Measurements from ENCODE around the gene AMMECR1. TPM values are rescaled to one million over a fixed set of nuclear protein-coding genes. Genes with fewer than 3 reads are reported as not detected.

The AMMECR1 gene
- total RNA-seq, 2 experiments from 2014 or later = 7.8 to 7.9 TPM

DNA sequence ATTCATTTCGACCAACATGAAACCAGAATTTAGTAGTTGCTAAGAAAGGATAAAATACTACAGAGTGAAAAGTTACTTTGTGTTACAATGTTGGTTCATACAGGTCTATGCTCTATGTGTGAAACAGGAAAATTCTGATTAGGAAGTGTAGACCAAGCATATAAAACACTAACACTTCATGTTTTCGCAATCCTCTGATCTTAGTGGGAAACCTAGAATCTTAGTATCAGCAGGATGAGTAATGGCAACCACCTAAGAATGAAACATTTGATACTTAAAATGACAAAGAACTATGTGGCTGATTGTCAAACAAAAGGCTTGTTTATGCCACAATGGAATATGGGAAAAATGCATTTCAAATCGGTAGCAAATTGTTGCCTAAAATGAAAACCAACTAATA, 116.1 kb downstream of the AMMECR1 start:
- intact Hi-C loops (cut with DNase I, micrococcal nuclease) = no loop called here
- Mint-ChIP-seq H3K27ac (no peak overlapping the region), H3K4me1 (ENCODE audit: low read depth) (peaks cover 15% of the 10 kb centered on the region), H3K9me3 (no peaks in the 10 kb centered on the region), H3K36me3 (ENCODE audit: low read depth) (peaks cover 9% of the 10 kb centered on the region), H3K4me3 (no peak overlapping the region), H3K27me3 (no peaks in the 10 kb centered on the region)
- CTCF ChIA-PET = no interaction called here
- Histone ChIP-seq H3K27me3 (ENCODE audit: control insufficient read depth in 1 of 2, insufficient read depth in 2 of 2, low read length in 2 of 2) (no peaks in the 10 kb centered on the region), H3K4me3 (ENCODE audit: low read length) (no peak overlapping the region), H3K4me1 (ENCODE audit: insufficient read depth, low read length) (no peaks in the 10 kb centered on the region), H3K9me3 (ENCODE audit: control insufficient read depth in 1 of 2, insufficient read depth in 1 of 2, low read length in 2 of 2) (no peaks in the 10 kb centered on the region), H3K27ac (ENCODE audit: low read depth in 1 of 2, low read length in 2 of 2) (no peak overlapping the region), H3K36me3 (ENCODE audit: insufficient read depth, low read length) (peaks cover 22% of the 10 kb centered on the region)
- DNase-seq (no peak), ATAC-seq (ENCODE audit: poor library complexity) (no peak)
- POLR2A ChIA-PET = no interaction called here
- TF ChIP-seq, protein P1, sequence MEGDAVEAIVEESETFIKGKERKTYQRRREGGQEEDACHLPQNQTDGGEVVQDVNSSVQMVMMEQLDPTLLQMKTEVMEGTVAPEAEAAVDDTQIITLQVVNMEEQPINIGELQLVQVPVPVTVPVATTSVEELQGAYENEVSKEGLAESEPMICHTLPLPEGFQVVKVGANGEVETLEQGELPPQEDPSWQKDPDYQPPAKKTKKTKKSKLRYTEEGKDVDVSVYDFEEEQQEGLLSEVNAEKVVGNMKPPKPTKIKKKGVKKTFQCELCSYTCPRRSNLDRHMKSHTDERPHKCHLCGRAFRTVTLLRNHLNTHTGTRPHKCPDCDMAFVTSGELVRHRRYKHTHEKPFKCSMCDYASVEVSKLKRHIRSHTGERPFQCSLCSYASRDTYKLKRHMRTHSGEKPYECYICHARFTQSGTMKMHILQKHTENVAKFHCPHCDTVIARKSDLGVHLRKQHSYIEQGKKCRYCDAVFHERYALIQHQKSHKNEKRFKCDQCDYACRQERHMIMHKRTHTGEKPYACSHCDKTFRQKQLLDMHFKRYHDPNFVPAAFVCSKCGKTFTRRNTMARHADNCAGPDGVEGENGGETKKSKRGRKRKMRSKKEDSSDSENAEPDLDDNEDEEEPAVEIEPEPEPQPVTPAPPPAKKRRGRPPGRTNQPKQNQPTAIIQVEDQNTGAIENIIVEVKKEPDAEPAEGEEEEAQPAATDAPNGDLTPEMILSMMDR (IDR thresholded peaks at IDR 0.05) = no peak

DNA sequence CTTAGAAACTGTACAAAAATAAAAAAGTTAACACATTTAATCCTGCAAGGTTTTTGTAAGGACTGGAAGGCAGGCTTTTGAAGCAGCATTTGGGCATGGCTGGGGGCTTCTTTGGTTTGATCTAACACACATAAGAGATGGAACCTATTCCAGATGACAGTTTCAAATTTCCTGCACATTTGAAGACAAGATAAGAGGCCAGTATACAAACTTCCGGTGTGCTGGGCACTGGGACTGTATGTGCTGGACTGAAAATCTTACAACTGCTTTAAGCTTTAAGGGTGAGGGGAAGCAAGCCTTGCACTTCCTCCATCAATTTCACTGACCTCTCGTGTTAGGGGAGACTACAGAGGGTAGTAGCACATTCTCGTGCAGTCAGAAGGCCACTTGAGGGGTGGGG, 122.9 kb downstream of the AMMECR1 start:
- intact Hi-C loops (cut with DNase I, micrococcal nuclease) = loop anchor here in 1 of 2 experiments (5.0 kb wide), 1 partner anchor 42 kb away; no protein-coding TSS in a partner anchor
- ATAC-seq (ENCODE audit: poor library complexity) = no peak
- DNase-seq = no peak
- TF ChIP-seq, protein P1 (IDR thresholded peaks at IDR 0.05) = no peak
- Mint-ChIP-seq H3K9me3 (no peaks in the 10 kb centered on the region), H3K4me1 (ENCODE audit: low read depth) (no peaks in the 10 kb centered on the region), H3K27me3 (no peaks in the 10 kb centered on the region), H3K36me3 (ENCODE audit: low read depth) (peaks cover 10% of the 10 kb centered on the region), H3K4me3 (no peak overlapping the region), H3K27ac (no peak overlapping the region)
- Histone ChIP-seq H3K27me3 (ENCODE audit: control insufficient read depth in 1 of 2, insufficient read depth in 2 of 2, low read length in 2 of 2) (no peaks in the 10 kb centered on the region), H3K27ac (ENCODE audit: low read depth in 1 of 2, low read length in 2 of 2) (no peak overlapping the region), H3K4me1 (ENCODE audit: insufficient read depth, low read length) (no peaks in the 10 kb centered on the region), H3K9me3 (ENCODE audit: control insufficient read depth in 1 of 2, insufficient read depth in 1 of 2, low read length in 2 of 2) (no peaks in the 10 kb centered on the region), H3K36me3 (ENCODE audit: insufficient read depth, low read length) (peaks cover 13% of the 10 kb centered on the region), H3K4me3 (ENCODE audit: low read length) (no peak overlapping the region)
- CTCF ChIA-PET = no interaction called here
- POLR2A ChIA-PET = no interaction called here

DNA sequence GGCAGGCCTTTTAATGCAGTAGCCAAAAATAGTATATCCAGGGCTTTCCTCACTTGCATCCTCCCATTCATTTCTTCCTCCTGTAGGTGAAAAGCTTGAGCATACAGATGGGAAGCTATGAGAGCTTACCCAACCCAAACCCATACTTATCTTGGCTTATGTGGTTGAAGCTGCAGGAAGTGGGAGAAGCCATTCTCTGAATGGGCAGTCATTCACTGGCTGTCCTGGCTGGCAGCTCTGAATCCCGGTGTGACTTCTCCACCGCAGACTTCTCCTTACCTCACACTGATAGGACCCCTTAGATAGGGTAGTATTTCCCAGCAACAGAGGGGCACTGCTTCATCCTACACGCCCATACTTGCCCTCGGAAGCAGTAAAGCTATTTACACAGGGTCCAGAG, 125.4 kb downstream of the AMMECR1 start:
- Histone ChIP-seq H3K27ac (ENCODE audit: low read depth in 1 of 2, low read length in 2 of 2) (no peak overlapping the region), H3K27me3 (ENCODE audit: control insufficient read depth in 1 of 2, insufficient read depth in 2 of 2, low read length in 2 of 2) (no peaks in the 10 kb centered on the region), H3K4me1 (ENCODE audit: insufficient read depth, low read length) (peaks cover 9% of the 10 kb centered on the region), H3K9me3 (ENCODE audit: control insufficient read depth in 1 of 2, insufficient read depth in 1 of 2, low read length in 2 of 2) (no peaks in the 10 kb centered on the region), H3K4me3 (ENCODE audit: low read length) (no peak overlapping the region), H3K36me3 (ENCODE audit: insufficient read depth, low read length) (peaks cover 6% of the 10 kb centered on the region)
- CTCF ChIA-PET = no interaction called here
- no peak for DNase-seq
- intact Hi-C loops (cut with DNase I, micrococcal nuclease) = no loop called here
- peaks cover 10% of the 10 kb centered on the region for H3K36me3 Mint-ChIP-seq (ENCODE audit: low read depth)
- no peak for ATAC-seq (ENCODE audit: poor library complexity)
- H3K4me3 Mint-ChIP-seq = no peak overlapping the region
- no peaks in the 10 kb centered on the region for H3K9me3 Mint-ChIP-seq
- TF ChIP-seq, protein P1 (IDR thresholded peaks at IDR 0.05) = no peak
- no peaks in the 10 kb centered on the region for H3K27me3 Mint-ChIP-seq
- POLR2A ChIA-PET = interaction anchor here (1.0 kb wide), 2 partner anchors 16 to 46 kb away, joined by 3 read pairs; no protein-coding TSS in a partner anchor
- peaks cover 20% of the 10 kb centered on the region for H3K4me1 Mint-ChIP-seq (ENCODE audit: low read depth)
- no peak overlapping the region for H3K27ac Mint-ChIP-seq

Measured in CD4-positive, alpha-beta T cell (primary cell).